Tibial artery (tissue), 4 donors: ENCODE measurements around the gene CXCL8.
"Not testable (repeated sequence)": the region's sequence is repeated elsewhere in the genome, so short reads cannot be mapped to it uniquely, and the experiment has no call there.

Experiments
- DNase-seq, 2 donors: peaks; one replicate each; pipeline ENCODE4 v3.0.0-alpha.2; 2019
- H3K27ac ChIP-seq, 2 donors: fragments of 200-600 bp; sonication (generic) in 1 of 2; 1 replicate in 1 of 2; 2 replicates in 1 of 2; pipeline ENCODE4 v1.5.1; 2018 to 2019; ENCODE audit warnings: mild to moderate bottlenecking in 1 of 2
- H3K27me3 ChIP-seq, 2 donors: fragments of 200-600 bp; sonication (generic) in 1 of 2; one replicate each; pipeline versions ENCODE4 v1.5.1 to v1.6.0; 2016 to 2019
- H3K36me3 ChIP-seq, 3 donors: fragments of 200-600 bp; sonication (generic) in 2 of 3; one replicate each; pipeline ENCODE4 v1.5.1; 2016 to 2019; ENCODE audit warnings: mild to moderate bottlenecking in 2 of 3
- H3K4me1 ChIP-seq, 4 donors: fragments of 200-600 bp; sonication (generic) in 2 of 4; 1 replicate in 3 of 4; 2 replicates in 1 of 4; pipeline ENCODE4 v1.5.1; 2016 to 2019
- H3K4me3 ChIP-seq, 2 donors: fragments of 200-600 bp; sonication (generic) in 1 of 2; 1 replicate in 1 of 2; 2 replicates in 1 of 2; pipeline ENCODE4 v1.5.1; 2018 to 2019; ENCODE audit warnings: mild to moderate bottlenecking in 2 of 2
- H3K9me3 ChIP-seq, 3 donors: fragments of 200-600 bp; sonication (generic) in 1 of 3; one replicate each; pipeline ENCODE4 v1.5.1; 2016 to 2019
- CTCF ChIP-seq, 2 experiments: fragments of 200-600 bp in 1 of 2; fragments of 450-650 bp in 1 of 2; IDR thresholded peaks; one replicate each; pipeline ENCODE4 v1.5.1; 2017 to 2019; ENCODE audit warnings: antibody characterized with exemption in 2 of 2, mild to moderate bottlenecking in 1 of 2, moderate library complexity in 1 of 2
- intact Hi-C: fragments of 100-400 bp; cut with DNase I; formaldehyde crosslinking; loops from one replicate; pipeline ENCODE4 v1.15.0; 2023; ENCODE audit warnings: low total_unique reads

The CXCL8 gene

GRCh38 chr4:73740353-73740778, at the start of gene CXCL8:
CXCL8 (plus strand) TSS chr4:73740569; CDS start chr4:73740659, 90 bp downstream.
- DNase-seq: peak; percentile 70 to 71
- no peak for TF ChIP-seq CTCF (IDR thresholded peaks at IDR 0.05)

GRCh38 chr4:73691201-73691600, 49.2 kb upstream of the CXCL8 start:
- DNase-seq, H3K27me3 ChIP-seq, H3K36me3 ChIP-seq, H3K27ac ChIP-seq, H3K9me3 ChIP-seq, H3K4me1 ChIP-seq, intact Hi-C loops, H3K4me3 ChIP-seq: not testable (repeated sequence)

More at GRCh38 chr4:73740353-73740778, at the start of gene CXCL8:
- Histone ChIP-seq H3K36me3 (no peaks in the 10 kb centered on the region), H3K4me1 (peaks cover 0 to 10% (median 4%) of the 10 kb centered on the region in 4 donors), H3K9me3 (no peaks in the 10 kb centered on the region), H3K27me3 (no peaks in the 10 kb centered on the region), H3K27ac (no peak within 1 kb of the TSS), H3K4me3 (no peak within 1 kb of the TSS)
- intact Hi-C loops: no loop called here

- peaks cover 0 to 9% (median 0%) of the 10 kb centered on the region in 4 donors for H3K4me1 ChIP-seq
- H3K27ac ChIP-seq: no peak overlapping the region
- DNase-seq: no peak
- H3K9me3 ChIP-seq: no peaks in the 10 kb centered on the region
- intact Hi-C loops: no loop called here
- H3K4me3 ChIP-seq: no peak overlapping the region
- no peaks in the 10 kb centered on the region for H3K36me3 ChIP-seq
- no peaks in the 10 kb centered on the region for H3K27me3 ChIP-seq
- no peak for TF ChIP-seq CTCF (IDR thresholded peaks at IDR 0.05)
These were observed 48.6 kb upstream of the CXCL8 start for GRCh38 chr4:73691759-73692158.

- Histone ChIP-seq H3K36me3 (no peaks in the 10 kb centered on the region), H3K27me3 (no peaks in the 10 kb centered on the region), H3K4me3 (no peak overlapping the region), H3K27ac (no peak overlapping the region), H3K4me1 (peaks cover 0 to 9% (median 0%) of the 10 kb centered on the region in 4 donors), H3K9me3 (no peaks in the 10 kb centered on the region)
- TF ChIP-seq CTCF (IDR thresholded peaks at IDR 0.05): no peak
- DNase-seq: no peak
- intact Hi-C loops: no loop called here
These were observed 48.1 kb upstream of the CXCL8 start for GRCh38 chr4:73692254-73692653.

- DNase-seq: no peak
- no peak for TF ChIP-seq CTCF (IDR thresholded peaks at IDR 0.05)
- Histone ChIP-seq H3K4me1 (peaks cover 0 to 9% (median 0%) of the 10 kb centered on the region in 4 donors), H3K36me3 (no peaks in the 10 kb centered on the region), H3K27me3 (no peaks in the 10 kb centered on the region), H3K9me3 (no peaks in the 10 kb centered on the region), H3K4me3 (no peak overlapping the region), H3K27ac (no peak overlapping the region)
- intact Hi-C loops: no loop called here
These were observed 47.7 kb upstream of the CXCL8 start for GRCh38 chr4:73692701-73693100.

- TF ChIP-seq CTCF (IDR thresholded peaks at IDR 0.05): no peak
- Histone ChIP-seq H3K4me1 (peaks cover 0 to 9% (median 0%) of the 10 kb centered on the region in 4 donors), H3K9me3 (no peaks in the 10 kb centered on the region), H3K36me3 (no peaks in the 10 kb centered on the region), H3K27me3 (no peaks in the 10 kb centered on the region), H3K27ac (no peak overlapping the region), H3K4me3 (no peak overlapping the region)
- no peak for DNase-seq
- intact Hi-C loops: no loop called here
These were observed 46.6 kb upstream of the CXCL8 start for GRCh38 chr4:73693811-73694210.
